ENCODE measurements around the gene OXCT1.
A peak's percentile ranks its signal among the peaks of the same experiment; 100 is the strongest.

The OXCT1 gene

GRCh38 chr5:41763574-41763973 lies 106.7 kb downstream of the OXCT1 start:
- no peaks in the 10 kb centered on the region for H3K27me3 ChIP-seq (replicated peaks; ENCODE audit: control insufficient read depth, insufficient read depth, low read length)
- TF ChIP-seq, protein P1, sequence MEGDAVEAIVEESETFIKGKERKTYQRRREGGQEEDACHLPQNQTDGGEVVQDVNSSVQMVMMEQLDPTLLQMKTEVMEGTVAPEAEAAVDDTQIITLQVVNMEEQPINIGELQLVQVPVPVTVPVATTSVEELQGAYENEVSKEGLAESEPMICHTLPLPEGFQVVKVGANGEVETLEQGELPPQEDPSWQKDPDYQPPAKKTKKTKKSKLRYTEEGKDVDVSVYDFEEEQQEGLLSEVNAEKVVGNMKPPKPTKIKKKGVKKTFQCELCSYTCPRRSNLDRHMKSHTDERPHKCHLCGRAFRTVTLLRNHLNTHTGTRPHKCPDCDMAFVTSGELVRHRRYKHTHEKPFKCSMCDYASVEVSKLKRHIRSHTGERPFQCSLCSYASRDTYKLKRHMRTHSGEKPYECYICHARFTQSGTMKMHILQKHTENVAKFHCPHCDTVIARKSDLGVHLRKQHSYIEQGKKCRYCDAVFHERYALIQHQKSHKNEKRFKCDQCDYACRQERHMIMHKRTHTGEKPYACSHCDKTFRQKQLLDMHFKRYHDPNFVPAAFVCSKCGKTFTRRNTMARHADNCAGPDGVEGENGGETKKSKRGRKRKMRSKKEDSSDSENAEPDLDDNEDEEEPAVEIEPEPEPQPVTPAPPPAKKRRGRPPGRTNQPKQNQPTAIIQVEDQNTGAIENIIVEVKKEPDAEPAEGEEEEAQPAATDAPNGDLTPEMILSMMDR (IDR thresholded peaks at IDR 0.05; ENCODE audit: insufficient read depth, low read length, poor library complexity, severe bottlenecking), result no peak
- no peak for DNase-seq (ENCODE audit: extremely low read depth, insufficient read length)
- no peaks in the 10 kb centered on the region; the same call in 1 of the 2 replicates for H3K36me3 ChIP-seq (ENCODE audit: control insufficient read depth, insufficient read depth, low read length)
- H3K4me3 ChIP-seq (replicated peaks; ENCODE audit: low read depth, low read length), result no peak overlapping the region

- TF ChIP-seq, protein P1 (IDR thresholded peaks at IDR 0.05; ENCODE audit: insufficient read depth, low read length, poor library complexity, severe bottlenecking), result no peak
- Histone ChIP-seq H3K36me3 (ENCODE audit: control insufficient read depth, insufficient read depth, low read length) (no peaks in the 10 kb centered on the region; the same call in 1 of the 2 replicates), H3K27me3 (replicated peaks; ENCODE audit: control insufficient read depth, insufficient read depth, low read length) (no peaks in the 10 kb centered on the region), H3K4me3 (replicated peaks; ENCODE audit: low read depth, low read length) (no peak overlapping the region)
- DNase-seq (ENCODE audit: extremely low read depth, insufficient read length), result no peak
Measured at GRCh38 chr5:41763081-41763480, 107.1 kb downstream of the OXCT1 start.

DNA sequence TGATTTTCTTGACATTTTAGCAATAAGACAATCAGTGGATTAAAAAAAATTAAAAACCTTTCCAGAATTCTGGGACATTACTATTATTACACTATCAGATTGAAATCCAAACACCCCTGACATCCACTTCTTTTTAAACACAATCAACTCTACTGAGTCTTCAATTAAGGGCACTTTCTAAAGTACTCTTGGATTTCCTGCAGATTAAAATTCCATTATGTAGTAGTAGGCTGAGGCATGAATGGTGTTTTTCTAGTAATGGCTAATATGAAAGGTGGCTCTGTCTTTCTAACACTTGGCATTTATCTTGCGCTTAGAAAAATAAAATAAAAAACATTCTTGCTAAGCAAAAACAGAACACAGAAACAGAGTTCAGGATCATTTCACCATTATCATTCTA lies 107.8 kb downstream of the OXCT1 start:
- no peak for DNase-seq (ENCODE audit: extremely low read depth, insufficient read length)
- Histone ChIP-seq H3K27me3 (replicated peaks; ENCODE audit: control insufficient read depth, insufficient read depth, low read length) (no peaks in the 10 kb centered on the region), H3K36me3 (ENCODE audit: control insufficient read depth, insufficient read depth, low read length) (no peaks in the 10 kb centered on the region; the same call in 1 of the 2 replicates), H3K4me3 (replicated peaks; ENCODE audit: low read depth, low read length) (no peak overlapping the region)
- TF ChIP-seq, protein P1 (IDR thresholded peaks at IDR 0.05; ENCODE audit: insufficient read depth, low read length, poor library complexity, severe bottlenecking), result no peak

- TF ChIP-seq, protein P1 (IDR thresholded peaks at IDR 0.05; ENCODE audit: insufficient read depth, low read length, poor library complexity, severe bottlenecking), result no peak
- H3K4me3 ChIP-seq (replicated peaks; ENCODE audit: low read depth, low read length), result no peak overlapping the region
- no peaks in the 10 kb centered on the region; the same call in 1 of the 2 replicates for H3K36me3 ChIP-seq (ENCODE audit: control insufficient read depth, insufficient read depth, low read length)
- no peaks in the 10 kb centered on the region for H3K27me3 ChIP-seq (replicated peaks; ENCODE audit: control insufficient read depth, insufficient read depth, low read length)
- DNase-seq (ENCODE audit: extremely low read depth, insufficient read length), result no peak
Measured at GRCh38 chr5:41761663-41762062, 108.6 kb downstream of the OXCT1 start.

GRCh38 chr5:41755705-41756104 lies 114.5 kb downstream of the OXCT1 start:
- no peak overlapping the region for H3K4me3 ChIP-seq (replicated peaks; ENCODE audit: low read depth, low read length)
- TF ChIP-seq, protein P1 (IDR thresholded peaks at IDR 0.05; ENCODE audit: insufficient read depth, low read length, poor library complexity, severe bottlenecking), result no peak
- no peaks in the 10 kb centered on the region for H3K27me3 ChIP-seq (replicated peaks; ENCODE audit: control insufficient read depth, insufficient read depth, low read length)
- DNase-seq (ENCODE audit: extremely low read depth, insufficient read length), result no peak
- peaks cover 2% of the 10 kb centered on the region for H3K36me3 ChIP-seq (ENCODE audit: control insufficient read depth, insufficient read depth, low read length)

DNA sequence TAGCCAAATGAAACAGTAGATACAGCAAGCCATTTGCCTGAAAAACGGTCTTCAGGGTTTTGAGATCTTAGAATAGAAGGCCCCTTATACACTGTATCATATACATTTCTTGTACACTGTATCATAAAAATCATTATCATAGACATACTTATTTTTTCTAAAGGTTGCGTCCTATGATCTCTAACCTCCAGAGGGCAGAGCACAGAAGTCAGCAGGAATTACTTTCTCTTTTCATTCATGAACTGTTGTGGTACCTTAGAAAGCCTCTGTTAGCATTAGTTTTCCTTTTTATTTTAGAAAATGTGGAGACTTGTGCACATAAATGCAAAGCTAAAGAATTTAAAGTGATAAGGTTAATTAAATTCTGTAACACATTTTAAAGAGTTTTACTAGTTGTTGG lies 115.4 kb downstream of the OXCT1 start:
- TF ChIP-seq, protein P1 (IDR thresholded peaks at IDR 0.05; ENCODE audit: insufficient read depth, low read length, poor library complexity, severe bottlenecking), result peak; percentile 29
- DNase-seq (ENCODE audit: extremely low read depth, insufficient read length), result no peak
- Histone ChIP-seq H3K36me3 (ENCODE audit: control insufficient read depth, insufficient read depth, low read length) (peaks cover 2% of the 10 kb centered on the region), H3K4me3 (replicated peaks; ENCODE audit: low read depth, low read length) (no peak overlapping the region), H3K27me3 (replicated peaks; ENCODE audit: control insufficient read depth, insufficient read depth, low read length) (no peaks in the 10 kb centered on the region)

Data from GM06990 (cell line).